ENCODE data around the gene SLC24A2.

Gene SLC24A2

GRCh38 chr9:19768798-19769197, 20.0 kb downstream of the SLC24A2 start:
- H3K9me3 ChIP-seq (ENCODE audit: control insufficient read depth in 1 of 2, low read length in 2 of 2): no peaks in the 10 kb centered on the region
- H3K9ac ChIP-seq (ENCODE audit: low read depth in 1 of 2, low read length in 2 of 2): no peak overlapping the region
- H3K4me1 ChIP-seq (ENCODE audit: control insufficient read depth in 1 of 2, insufficient read depth in 2 of 2, low read length in 2 of 2): no peaks in the 10 kb centered on the region

GRCh38 chr9:19759066-19759465, 29.8 kb downstream of the SLC24A2 start:
- Histone ChIP-seq H3K27me3 (ENCODE audit: control insufficient read depth in 1 of 2, insufficient read depth in 2 of 2, low read length in 2 of 2) (no peaks in the 10 kb centered on the region), H3K9ac (ENCODE audit: low read depth in 1 of 2, low read length in 2 of 2) (no peak overlapping the region), H3K4me3 (ENCODE audit: low read depth in 1 of 2, low read length in 2 of 2) (no peak overlapping the region), H3K27ac (ENCODE audit: low read depth, low read length) (no peak overlapping the region), H3K9me3 (ENCODE audit: control insufficient read depth in 1 of 2, low read length in 2 of 2) (no peaks in the 10 kb centered on the region), H3K4me1 (ENCODE audit: control insufficient read depth in 1 of 2, insufficient read depth in 2 of 2, low read length in 2 of 2) (no peaks in the 10 kb centered on the region), H3K36me3 (ENCODE audit: control insufficient read depth in 1 of 2, insufficient read depth in 2 of 2, low read length in 2 of 2) (no peaks in the 10 kb centered on the region)

More at GRCh38 chr9:19768798-19769197, 20.0 kb downstream of the SLC24A2 start:
- H3K4me3 ChIP-seq (ENCODE audit: low read depth in 1 of 2, low read length in 2 of 2): no peak overlapping the region
- H3K36me3 ChIP-seq (ENCODE audit: control insufficient read depth in 1 of 2, insufficient read depth in 2 of 2, low read length in 2 of 2): no peaks in the 10 kb centered on the region
- H3K27ac ChIP-seq (ENCODE audit: low read depth, low read length): no peak overlapping the region
- no peaks in the 10 kb centered on the region for H3K27me3 ChIP-seq (ENCODE audit: control insufficient read depth in 1 of 2, insufficient read depth in 2 of 2, low read length in 2 of 2)

- Histone ChIP-seq H3K36me3 (ENCODE audit: control insufficient read depth in 1 of 2, insufficient read depth in 2 of 2, low read length in 2 of 2) (no peaks in the 10 kb centered on the region), H3K27ac (ENCODE audit: low read depth, low read length) (no peak overlapping the region), H3K9me3 (ENCODE audit: control insufficient read depth in 1 of 2, low read length in 2 of 2) (no peaks in the 10 kb centered on the region), H3K27me3 (ENCODE audit: control insufficient read depth in 1 of 2, insufficient read depth in 2 of 2, low read length in 2 of 2) (no peaks in the 10 kb centered on the region), H3K4me3 (ENCODE audit: low read depth in 1 of 2, low read length in 2 of 2) (no peak overlapping the region), H3K9ac (ENCODE audit: low read depth in 1 of 2, low read length in 2 of 2) (no peak overlapping the region), H3K4me1 (ENCODE audit: control insufficient read depth in 1 of 2, insufficient read depth in 2 of 2, low read length in 2 of 2) (no peaks in the 10 kb centered on the region)
Measured at GRCh38 chr9:19757745-19758144, 31.1 kb downstream of the SLC24A2 start.

GRCh38 chr9:19754921-19755320, 33.9 kb downstream of the SLC24A2 start:
- Histone ChIP-seq H3K9ac (ENCODE audit: low read depth in 1 of 2, low read length in 2 of 2) (no peak overlapping the region), H3K4me1 (ENCODE audit: control insufficient read depth in 1 of 2, insufficient read depth in 2 of 2, low read length in 2 of 2) (no peaks in the 10 kb centered on the region), H3K4me3 (ENCODE audit: low read depth in 1 of 2, low read length in 2 of 2) (no peak overlapping the region), H3K27me3 (ENCODE audit: control insufficient read depth in 1 of 2, insufficient read depth in 2 of 2, low read length in 2 of 2) (no peaks in the 10 kb centered on the region), H3K36me3 (ENCODE audit: control insufficient read depth in 1 of 2, insufficient read depth in 2 of 2, low read length in 2 of 2) (no peaks in the 10 kb centered on the region), H3K27ac (ENCODE audit: low read depth, low read length) (no peak overlapping the region), H3K9me3 (ENCODE audit: control insufficient read depth in 1 of 2, low read length in 2 of 2) (no peaks in the 10 kb centered on the region)

- Histone ChIP-seq H3K36me3 (ENCODE audit: control insufficient read depth in 1 of 2, insufficient read depth in 2 of 2, low read length in 2 of 2) (no peaks in the 10 kb centered on the region), H3K27ac (ENCODE audit: low read depth, low read length) (no peak overlapping the region), H3K4me1 (ENCODE audit: control insufficient read depth in 1 of 2, insufficient read depth in 2 of 2, low read length in 2 of 2) (no peaks in the 10 kb centered on the region), H3K9me3 (ENCODE audit: control insufficient read depth in 1 of 2, low read length in 2 of 2) (no peaks in the 10 kb centered on the region), H3K4me3 (ENCODE audit: low read depth in 1 of 2, low read length in 2 of 2) (no peak overlapping the region), H3K27me3 (ENCODE audit: control insufficient read depth in 1 of 2, insufficient read depth in 2 of 2, low read length in 2 of 2) (no peaks in the 10 kb centered on the region), H3K9ac (ENCODE audit: low read depth in 1 of 2, low read length in 2 of 2) (no peak overlapping the region)
Measured at GRCh38 chr9:19748278-19749126, 40.3 kb downstream of the SLC24A2 start.

GRCh38 chr9:19746223-19746622, 42.6 kb downstream of the SLC24A2 start:
- Histone ChIP-seq H3K4me1 (ENCODE audit: control insufficient read depth in 1 of 2, insufficient read depth in 2 of 2, low read length in 2 of 2) (no peaks in the 10 kb centered on the region), H3K9me3 (ENCODE audit: control insufficient read depth in 1 of 2, low read length in 2 of 2) (no peaks in the 10 kb centered on the region), H3K4me3 (ENCODE audit: low read depth in 1 of 2, low read length in 2 of 2) (no peak overlapping the region), H3K27me3 (ENCODE audit: control insufficient read depth in 1 of 2, insufficient read depth in 2 of 2, low read length in 2 of 2) (no peaks in the 10 kb centered on the region), H3K9ac (ENCODE audit: low read depth in 1 of 2, low read length in 2 of 2) (no peak overlapping the region), H3K36me3 (ENCODE audit: control insufficient read depth in 1 of 2, insufficient read depth in 2 of 2, low read length in 2 of 2) (no peaks in the 10 kb centered on the region), H3K27ac (ENCODE audit: low read depth, low read length) (no peak overlapping the region)

- H3K27me3 ChIP-seq (ENCODE audit: control insufficient read depth in 1 of 2, insufficient read depth in 2 of 2, low read length in 2 of 2): no peaks in the 10 kb centered on the region
- H3K9ac ChIP-seq (ENCODE audit: low read depth in 1 of 2, low read length in 2 of 2): no peak overlapping the region
- H3K27ac ChIP-seq (ENCODE audit: low read depth, low read length): no peak overlapping the region
- H3K36me3 ChIP-seq (ENCODE audit: control insufficient read depth in 1 of 2, insufficient read depth in 2 of 2, low read length in 2 of 2): no peaks in the 10 kb centered on the region
- no peaks in the 10 kb centered on the region for H3K9me3 ChIP-seq (ENCODE audit: control insufficient read depth in 1 of 2, low read length in 2 of 2)
- no peak overlapping the region for H3K4me3 ChIP-seq (ENCODE audit: low read depth in 1 of 2, low read length in 2 of 2)
- no peaks in the 10 kb centered on the region for H3K4me1 ChIP-seq (ENCODE audit: control insufficient read depth in 1 of 2, insufficient read depth in 2 of 2, low read length in 2 of 2)
Measured at GRCh38 chr9:19741178-19741577, 47.7 kb downstream of the SLC24A2 start.
